Measurements from ENCODE around the gene CD320. TPM values are rescaled to one million over a fixed set of nuclear protein-coding genes. Genes with fewer than 3 reads are reported as not detected.
"Not testable (repeated sequence)": the region's sequence is repeated elsewhere in the genome, so short reads cannot be mapped to it uniquely, and the experiment has no call there.

The CD320 gene
- total RNA-seq, 3 donors from 2014 or later (not counting 1 experiment from before 2014, with no cell fraction given), result 17.0 to 47.1 (median 38.7) TPM

- H3K27me3 ChIP-seq (ENCODE audit: control insufficient read depth, insufficient read depth, low read length), result no peaks in the 10 kb centered on the region
- H3K9me3 ChIP-seq (ENCODE audit: control insufficient read depth, insufficient read depth, low read length), result no peaks in the 10 kb centered on the region
- no peaks in the 10 kb centered on the region for H3K27me3 Mint-ChIP-seq (ENCODE audit: low read depth in 2 of 2)
- H3K36me3 Mint-ChIP-seq, result no peaks in the 10 kb centered on the region
- H3K4me3 Mint-ChIP-seq, result no peak overlapping the region
- 93% methylated on average over 33 of the region's 33 CpGs for WGBS (ENCODE audit: insufficient coverage)
- no peaks in the 10 kb centered on the region for H3K9me3 Mint-ChIP-seq
- DNase-seq (peak; percentile 14 to 29), ATAC-seq (no peak)
- H3K4me3 ChIP-seq (ENCODE audit: low read length), result no peak overlapping the region
- H3K36me3 ChIP-seq (ENCODE audit: control insufficient read depth, insufficient read depth, low read length), result peaks cover 7% of the 10 kb centered on the region
- peaks cover 32 to 41% of the 10 kb centered on the region in 2 donors for H3K4me1 Mint-ChIP-seq
- no peak overlapping the region for H3K27ac Mint-ChIP-seq
- no peak for TF ChIP-seq CTCF (IDR thresholded peaks at IDR 0.05)
- intact Hi-C loops (cut with micrococcal nuclease), result loop anchor here (5.0 kb wide), 1 partner anchor 1108 kb away; no protein-coding TSS in a partner anchor
- H3K27ac ChIP-seq (ENCODE audit: low read length), result no peak overlapping the region
- peaks cover 47% of the 10 kb centered on the region for H3K4me1 ChIP-seq (ENCODE audit: control insufficient read depth, insufficient read depth, low read length)
Observed at GRCh38 chr19:8304841-8305621, 3.1 kb downstream of the CD320 start.

DNA sequence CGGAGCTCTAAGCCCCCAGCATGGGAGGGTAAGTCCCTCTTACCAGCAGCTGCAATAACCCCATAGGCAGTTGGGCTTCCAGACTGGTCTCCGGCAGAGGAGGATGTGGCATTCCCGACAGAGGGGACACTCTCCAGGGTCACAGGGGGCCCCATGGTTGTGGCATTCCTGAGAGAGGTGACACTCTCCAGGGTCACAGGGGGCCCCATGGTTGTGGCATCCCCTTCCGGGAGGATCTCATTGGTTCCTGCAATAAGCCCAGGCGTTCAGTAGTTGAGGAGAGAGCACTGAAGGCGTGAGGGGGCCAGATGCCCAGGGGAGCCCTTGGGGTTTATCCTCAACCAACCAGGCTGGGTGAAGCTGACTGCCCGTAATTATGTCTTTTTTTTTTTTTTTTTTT lies 5.4 kb downstream of the CD320 start:
- 98% methylated on average over 6 of the region's 7 CpGs for WGBS (ENCODE audit: insufficient coverage)
- ATAC-seq (no peak), DNase-seq (peak in 1 of 2 donors; percentile 13)
- Histone ChIP-seq H3K4me3 (ENCODE audit: low read length) (no peak overlapping the region), H3K27me3 (ENCODE audit: control insufficient read depth, insufficient read depth, low read length) (no peaks in the 10 kb centered on the region), H3K36me3 (ENCODE audit: control insufficient read depth, insufficient read depth, low read length) (peaks cover 3% of the 10 kb centered on the region), H3K4me1 (ENCODE audit: control insufficient read depth, insufficient read depth, low read length) (peaks cover 28% of the 10 kb centered on the region), H3K9me3 (ENCODE audit: control insufficient read depth, insufficient read depth, low read length) (no peaks in the 10 kb centered on the region), H3K27ac (ENCODE audit: low read length) (no peak overlapping the region)
- intact Hi-C loops (cut with micrococcal nuclease), result no loop called here
- no peak overlapping the region for H3K27ac Mint-ChIP-seq
- TF ChIP-seq CTCF (IDR thresholded peaks at IDR 0.05), result no peak
- no peak overlapping the region for H3K4me3 Mint-ChIP-seq
- H3K27me3 Mint-ChIP-seq (ENCODE audit: low read depth in 2 of 2), result no peaks in the 10 kb centered on the region
- H3K36me3 Mint-ChIP-seq, result no peaks in the 10 kb centered on the region
- peaks cover 21 to 29% of the 10 kb centered on the region in 2 donors for H3K4me1 Mint-ChIP-seq
- H3K9me3 Mint-ChIP-seq, result no peaks in the 10 kb centered on the region

- WGBS (ENCODE audit: insufficient coverage), result 94% methylated on average over 9 of the region's 11 CpGs
- no peak overlapping the region for H3K4me3 Mint-ChIP-seq
- Histone ChIP-seq H3K36me3 (ENCODE audit: control insufficient read depth, insufficient read depth, low read length) (peaks cover 3% of the 10 kb centered on the region), H3K27ac (ENCODE audit: low read length) (no peak overlapping the region), H3K4me1 (ENCODE audit: control insufficient read depth, insufficient read depth, low read length) (peaks cover 24% of the 10 kb centered on the region), H3K27me3 (ENCODE audit: control insufficient read depth, insufficient read depth, low read length) (no peaks in the 10 kb centered on the region), H3K9me3 (ENCODE audit: control insufficient read depth, insufficient read depth, low read length) (no peaks in the 10 kb centered on the region), H3K4me3 (ENCODE audit: low read length) (no peak overlapping the region)
- H3K27ac Mint-ChIP-seq, result no peak overlapping the region
- intact Hi-C loops (cut with micrococcal nuclease), result no loop called here
- no peak for ATAC-seq
- peak in 1 of 2 donors; percentile 9 for DNase-seq
- H3K36me3 Mint-ChIP-seq, result no peaks in the 10 kb centered on the region
- no peak for TF ChIP-seq CTCF (IDR thresholded peaks at IDR 0.05)
- peaks cover 16 to 25% of the 10 kb centered on the region in 2 donors for H3K4me1 Mint-ChIP-seq
- H3K27me3 Mint-ChIP-seq (ENCODE audit: low read depth in 2 of 2), result no peaks in the 10 kb centered on the region
- no peaks in the 10 kb centered on the region for H3K9me3 Mint-ChIP-seq
Observed at GRCh38 chr19:8302357-8302691, 5.8 kb downstream of the CD320 start.

DNA sequence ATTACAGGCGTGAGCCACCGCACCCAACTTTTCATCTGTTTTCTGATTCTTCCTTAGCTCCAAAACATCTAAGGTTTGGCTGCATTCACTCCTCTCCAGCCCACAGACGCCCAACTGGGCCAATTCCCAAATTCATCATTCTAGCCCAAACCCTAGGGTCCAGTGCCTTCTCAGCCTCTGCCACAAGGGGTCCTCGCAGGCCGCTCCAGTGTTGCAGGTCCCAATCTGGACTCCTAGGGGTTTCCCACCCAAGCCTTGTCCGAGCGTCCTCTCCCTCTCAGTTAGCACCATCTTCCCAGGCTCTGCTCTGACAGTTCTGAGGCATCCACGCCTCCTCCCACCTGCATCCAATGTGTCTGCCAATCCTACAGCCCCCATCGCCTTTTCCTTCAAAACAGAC lies 16.8 kb downstream of the CD320 start:
- H3K4me3 Mint-ChIP-seq; H3K9me3 Mint-ChIP-seq; H3K36me3 Mint-ChIP-seq; H3K4me3 ChIP-seq (ENCODE audit: low read length); H3K4me1 ChIP-seq (ENCODE audit: control insufficient read depth, insufficient read depth, low read length); H3K27ac Mint-ChIP-seq; H3K4me1 Mint-ChIP-seq; DNase-seq; H3K27me3 ChIP-seq (ENCODE audit: control insufficient read depth, insufficient read depth, low read length); H3K36me3 ChIP-seq (ENCODE audit: control insufficient read depth, insufficient read depth, low read length); intact Hi-C loops (cut with micrococcal nuclease); H3K9me3 ChIP-seq (ENCODE audit: control insufficient read depth, insufficient read depth, low read length); H3K27me3 Mint-ChIP-seq (ENCODE audit: low read depth in 2 of 2); H3K27ac ChIP-seq (ENCODE audit: low read length): not testable (repeated sequence)
- WGBS (ENCODE audit: insufficient coverage), result no CpG with 5 or more reads among the region's 9 CpGs
- peak in 2 of 3 donors; percentile 81 to 88 for ATAC-seq

DNA sequence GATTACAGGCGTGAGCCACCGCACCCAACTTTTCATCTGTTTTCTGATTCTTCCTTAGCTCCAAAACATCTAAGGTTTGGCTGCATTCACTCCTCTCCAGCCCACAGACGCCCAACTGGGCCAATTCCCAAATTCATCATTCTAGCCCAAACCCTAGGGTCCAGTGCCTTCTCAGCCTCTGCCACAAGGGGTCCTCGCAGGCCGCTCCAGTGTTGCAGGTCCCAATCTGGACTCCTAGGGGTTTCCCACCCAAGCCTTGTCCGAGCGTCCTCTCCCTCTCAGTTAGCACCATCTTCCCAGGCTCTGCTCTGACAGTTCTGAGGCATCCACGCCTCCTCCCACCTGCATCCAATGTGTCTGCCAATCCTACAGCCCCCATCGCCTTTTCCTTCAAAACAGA lies 31.6 kb downstream of the CD320 start:
- DNase-seq; H3K27ac ChIP-seq (ENCODE audit: low read length); H3K36me3 Mint-ChIP-seq; H3K27ac Mint-ChIP-seq; H3K4me1 ChIP-seq (ENCODE audit: control insufficient read depth, insufficient read depth, low read length); H3K36me3 ChIP-seq (ENCODE audit: control insufficient read depth, insufficient read depth, low read length); H3K9me3 Mint-ChIP-seq; H3K9me3 ChIP-seq (ENCODE audit: control insufficient read depth, insufficient read depth, low read length); intact Hi-C loops (cut with micrococcal nuclease); H3K4me3 Mint-ChIP-seq; H3K4me1 Mint-ChIP-seq; H3K4me3 ChIP-seq (ENCODE audit: low read length); H3K27me3 Mint-ChIP-seq (ENCODE audit: low read depth in 2 of 2); H3K27me3 ChIP-seq (ENCODE audit: control insufficient read depth, insufficient read depth, low read length): not testable (repeated sequence)
- ATAC-seq, result peak; percentile 56 to 93 (median 78)
- no CpG with 5 or more reads among the region's 9 CpGs for WGBS (ENCODE audit: insufficient coverage)
